ENCODE measurements around the gene PACSIN3. TPM values are rescaled to one million over a fixed set of nuclear protein-coding genes. Genes with fewer than 3 reads are reported as not detected.

PACSIN3 gene
- 35.2 TPM for total RNA-seq

GRCh38 chr11:47186076-47186699 lies at the start of gene PACSIN3:
TSS of gene PACSIN3 (minus strand) at chr11:47186434. CDS start at chr11:47182727, 3,707 bp downstream.

GRCh38 chr11:47176328-47177228 lies 9.7 kb downstream of the PACSIN3 start, which contains the start of gene ARFGAP2:
TSS of gene ARFGAP2 (minus strand) at chr11:47176879. CDS start at chr11:47176853, 26 bp downstream.

Other genes with a start within 250 kb of the PACSIN3 start
- 54.5 TPM for gene CSTPP1, start 249.7 kb downstream of the PACSIN3 start, total RNA-seq
- gene ARFGAP2, start 9.6 kb downstream of the PACSIN3 start, total RNA-seq = 230 TPM
- gene DDB2, start 28.5 kb upstream of the PACSIN3 start, total RNA-seq = 13.5 TPM
- gene ACP2, start 62.4 kb upstream of the PACSIN3 start, total RNA-seq = 50.7 TPM
- gene NR1H3, start 71.6 kb upstream of the PACSIN3 start, total RNA-seq = 13.7 TPM
- gene MADD, start 83.7 kb upstream of the PACSIN3 start, total RNA-seq = 115 TPM
- gene MYBPC3, start 166.3 kb upstream of the PACSIN3 start, total RNA-seq = 0.11 TPM
- 5.4 TPM for gene SPI1, start 192.1 kb upstream of the PACSIN3 start, total RNA-seq
- gene SLC39A13, start 222.2 kb upstream of the PACSIN3 start, total RNA-seq = 52.1 TPM
- gene PSMC3, start 240.0 kb upstream of the PACSIN3 start, total RNA-seq = 116 TPM